ENCODE measurements around the gene FAM181A. TPM values are rescaled to one million over a fixed set of nuclear protein-coding genes. Genes with fewer than 3 reads are reported as not detected.

FAM181A gene
- total and polyA plus RNA-seq, 9 of the 15 experiments (the other 6 are each of a cell fraction or from before 2014, with no cell fraction given): not detected

- TF ChIP-seq HINFP (tag; conservative IDR thresholded peaks at IDR 0.05; ENCODE audit: low read depth): no peak
- no peak for TF ChIP-seq ZNF384 (IDR thresholded peaks at IDR 0.05; ENCODE audit: low read depth, low read length)
- no peak for TF ChIP-seq ID3 (CRISPR knock-in tag; IDR thresholded peaks at IDR 0.05)
- TF ChIP-seq ID3 (tag; IDR thresholded peaks at IDR 0.05): no peak
- no peak for TF ChIP-seq PHF21A (IDR thresholded peaks at IDR 0.05; ENCODE audit: borderline replicate concordance, low read depth)
- TF ChIP-seq, protein P1, sequence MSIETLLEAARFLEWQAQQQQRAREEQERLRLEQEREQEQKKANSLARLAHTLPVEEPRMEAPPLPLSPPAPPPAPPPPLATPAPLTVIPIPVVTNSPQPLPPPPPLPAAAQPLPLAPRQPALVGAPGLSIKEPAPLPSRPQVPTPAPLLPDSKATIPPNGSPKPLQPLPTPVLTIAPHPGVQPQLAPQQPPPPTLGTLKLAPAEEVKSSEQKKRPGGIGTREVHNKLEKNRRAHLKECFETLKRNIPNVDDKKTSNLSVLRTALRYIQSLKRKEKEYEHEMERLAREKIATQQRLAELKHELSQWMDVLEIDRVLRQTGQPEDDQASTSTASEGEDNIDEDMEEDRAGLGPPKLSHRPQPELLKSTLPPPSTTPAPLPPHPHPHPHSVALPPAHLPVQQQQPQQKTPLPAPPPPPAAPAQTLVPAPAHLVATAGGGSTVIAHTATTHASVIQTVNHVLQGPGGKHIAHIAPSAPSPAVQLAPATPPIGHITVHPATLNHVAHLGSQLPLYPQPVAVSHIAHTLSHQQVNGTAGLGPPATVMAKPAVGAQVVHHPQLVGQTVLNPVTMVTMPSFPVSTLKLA (conservative IDR thresholded peaks at IDR 0.05): no peak
- TF ChIP-seq, protein P2, sequence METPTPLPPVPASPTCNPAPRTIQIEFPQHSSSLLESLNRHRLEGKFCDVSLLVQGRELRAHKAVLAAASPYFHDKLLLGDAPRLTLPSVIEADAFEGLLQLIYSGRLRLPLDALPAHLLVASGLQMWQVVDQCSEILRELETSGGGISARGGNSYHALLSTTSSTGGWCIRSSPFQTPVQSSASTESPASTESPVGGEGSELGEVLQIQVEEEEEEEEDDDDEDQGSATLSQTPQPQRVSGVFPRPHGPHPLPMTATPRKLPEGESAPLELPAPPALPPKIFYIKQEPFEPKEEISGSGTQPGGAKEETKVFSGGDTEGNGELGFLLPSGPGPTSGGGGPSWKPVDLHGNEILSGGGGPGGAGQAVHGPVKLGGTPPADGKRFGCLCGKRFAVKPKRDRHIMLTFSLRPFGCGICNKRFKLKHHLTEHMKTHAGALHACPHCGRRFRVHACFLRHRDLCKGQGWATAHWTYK (CRISPR knock-in tag; IDR thresholded peaks at IDR 0.05): no peak
These were observed 33.4 kb upstream of the FAM181A start (continued) for GRCh38 chr14:93893661-93894261.
